Endometrium (tissue), 2 donors: ENCODE data around the gene ADAMTS7.
"Not testable (repeated sequence)": the region's sequence is repeated elsewhere in the genome, so short reads cannot be mapped to it uniquely, and the experiment has no call there.

Source experiments
- FAIRE-seq: peaks from 2 replicates; lab custom pipeline; 2012; peaks lifted over from hg19 to GRCh38; lab: Jason Lieb, UNC
- donor health status: control.
- donor health status: control.

The ADAMTS7 gene

GRCh38 chr15:78763796-78764241 is 47.4 kb downstream of the ADAMTS7 start:
- no peak for FAIRE-seq

GRCh38 chr15:78762985-78763795 is 48.1 kb downstream of the ADAMTS7 start:
- FAIRE-seq = no peak

- FAIRE-seq = not testable (repeated sequence)
These were observed 48.8 kb downstream of the ADAMTS7 start for GRCh38 chr15:78762386-78762961.

- FAIRE-seq = no peak
These were observed 49.3 kb downstream of the ADAMTS7 start for GRCh38 chr15:78761891-78762385.

- FAIRE-seq = not testable (repeated sequence)
These were observed 49.8 kb downstream of the ADAMTS7 start for GRCh38 chr15:78761475-78761874.

- no peak for FAIRE-seq
These were observed 50.2 kb downstream of the ADAMTS7 start for GRCh38 chr15:78761020-78761419.

GRCh38 chr15:78760091-78760882 is 51.0 kb downstream of the ADAMTS7 start:
- not testable (repeated sequence) for FAIRE-seq

GRCh38 chr15:78759361-78759998 is 51.8 kb downstream of the ADAMTS7 start:
- not testable (repeated sequence) for FAIRE-seq

- FAIRE-seq = not testable (repeated sequence)
These were observed 52.6 kb downstream of the ADAMTS7 start for GRCh38 chr15:78758486-78759200.

- not testable (repeated sequence) for FAIRE-seq
These were observed 53.2 kb downstream of the ADAMTS7 start for GRCh38 chr15:78758084-78758483.

- FAIRE-seq = no peak
These were observed 53.7 kb downstream of the ADAMTS7 start for GRCh38 chr15:78757636-78757905.

GRCh38 chr15:78756781-78757635 is 54.3 kb downstream of the ADAMTS7 start:
- FAIRE-seq = not testable (repeated sequence)

GRCh38 chr15:78755900-78756591 is 55.2 kb downstream of the ADAMTS7 start:
- FAIRE-seq = not testable (repeated sequence)

- FAIRE-seq = not testable (repeated sequence)
These were observed 56.5 kb downstream of the ADAMTS7 start for GRCh38 chr15:78754637-78755280.

GRCh38 chr15:78753751-78754535 is 57.3 kb downstream of the ADAMTS7 start:
- FAIRE-seq = not testable (repeated sequence)

- FAIRE-seq = not testable (repeated sequence)
These were observed 58.0 kb downstream of the ADAMTS7 start for GRCh38 chr15:78753359-78753659.

- FAIRE-seq = no peak
These were observed 58.5 kb downstream of the ADAMTS7 start for GRCh38 chr15:78752492-78753358.

GRCh38 chr15:78751602-78751979 is 59.7 kb downstream of the ADAMTS7 start:
- FAIRE-seq = no peak
